ENCODE data around the gene NHLRC4.

- no peak for TF ChIP-seq JUN (IDR thresholded peaks at IDR 0.05; ENCODE audit: low read depth, low read length)
- TF ChIP-seq EP300 (IDR thresholded peaks at IDR 0.05; ENCODE audit: borderline replicate concordance in 1 of 2, low read depth in 2 of 2, low read length in 2 of 2), result no peak
- no peak for TF ChIP-seq ATF2 (IDR thresholded peaks at IDR 0.05; ENCODE audit: low read length)
- TF ChIP-seq POLR2A (IDR thresholded peaks at IDR 0.05; ENCODE audit: control extremely low read depth in 1 of 2, low read depth in 2 of 2, low read length in 2 of 2), result no peak
- no peak for TF ChIP-seq JUND (IDR thresholded peaks at IDR 0.05; ENCODE audit: low read length)
- peak; percentile 70 to 76 (median 76) for TF ChIP-seq CTCF (IDR thresholded peaks at IDR 0.05; ENCODE audit: control extremely low read depth in 1 of 3, insufficient read depth in 1 of 3, low read depth in 1 of 3, low read length in 3 of 3)
- no peak for TF ChIP-seq SP1 (IDR thresholded peaks at IDR 0.05; ENCODE audit: low read depth, low read length)
Measured at GRCh38 chr16:549544-550263, 17.1 kb upstream of the NHLRC4 start.

Measured in H1 (cell line).